T follicular helper cell (primary cell): Measurements from ENCODE around the gene ZNF302.

Source experiments
- DNase-seq: peaks from one replicate; pipeline ENCODE4 v3.0.0-alpha.2; 2020; ENCODE audit warnings: low read depth

ZNF302 gene

GRCh38 chr19:34732612-34733211 lies 55.2 kb downstream of the ZNF302 start:
- no peak for DNase-seq

- peak; percentile 7 for DNase-seq
These were observed 55.8 kb downstream of the ZNF302 start for GRCh38 chr19:34733266-34733745.

- DNase-seq, result peak; percentile 70
These were observed 56.5 kb downstream of the ZNF302 start, which contains the start of gene ZNF181 for GRCh38 chr19:34733746-34734536. Gene ZNF181, plus strand, starts transcription at chr19:34734243. Its CDS starts 795 bp downstream, at chr19:34735038.

- DNase-seq, result no peak
These were observed 57.1 kb downstream of the ZNF302 start for GRCh38 chr19:34734537-34735103.
